ENCODE results near the gene SPACA7.

The SPACA7 gene

GRCh38 chr13:112449545-112449930 lies 73.4 kb downstream of the SPACA7 start:
- no peak for DNase-seq

DNA sequence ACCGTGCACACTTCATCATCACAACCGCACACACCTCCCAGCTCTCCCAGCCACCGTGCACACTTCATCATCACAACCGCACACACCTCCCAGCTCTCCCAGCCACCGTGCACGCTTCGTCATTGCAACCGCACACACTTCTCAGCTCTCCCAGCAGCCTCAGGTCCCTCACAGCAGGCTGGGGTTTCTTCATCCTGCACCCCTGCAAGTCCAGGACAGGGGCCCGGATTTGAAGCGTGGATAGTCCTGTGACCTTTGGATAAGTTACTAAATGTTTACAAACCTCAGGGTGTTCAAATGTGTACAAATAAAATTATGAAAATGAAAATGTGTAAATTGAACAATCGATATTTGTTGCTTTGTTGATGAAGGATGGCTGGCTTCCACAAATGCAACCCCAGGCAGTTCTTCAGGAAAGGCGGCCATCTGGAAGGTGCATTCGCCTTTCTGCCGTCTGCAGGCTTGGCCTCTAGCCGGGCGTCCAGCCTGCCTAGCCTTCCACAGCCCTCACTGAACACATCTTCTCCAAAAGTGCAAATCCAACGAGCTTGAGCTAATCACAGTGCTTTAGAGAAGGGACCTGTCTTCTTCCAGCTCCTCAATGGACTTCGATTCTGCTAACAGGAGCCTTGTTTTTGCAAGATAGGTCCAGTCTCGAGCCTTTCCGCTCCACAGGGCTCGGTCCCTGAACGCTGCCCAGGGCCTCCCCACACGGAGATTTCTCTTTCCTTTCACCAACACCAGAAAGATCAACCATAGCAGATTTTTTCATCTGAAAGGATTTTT lies 74.2 kb downstream of the SPACA7 start:
- no peak for DNase-seq

- DNase-seq = no peak
These were observed 74.7 kb downstream of the SPACA7 start for GRCh38 chr13:112450904-112451240.

DNA sequence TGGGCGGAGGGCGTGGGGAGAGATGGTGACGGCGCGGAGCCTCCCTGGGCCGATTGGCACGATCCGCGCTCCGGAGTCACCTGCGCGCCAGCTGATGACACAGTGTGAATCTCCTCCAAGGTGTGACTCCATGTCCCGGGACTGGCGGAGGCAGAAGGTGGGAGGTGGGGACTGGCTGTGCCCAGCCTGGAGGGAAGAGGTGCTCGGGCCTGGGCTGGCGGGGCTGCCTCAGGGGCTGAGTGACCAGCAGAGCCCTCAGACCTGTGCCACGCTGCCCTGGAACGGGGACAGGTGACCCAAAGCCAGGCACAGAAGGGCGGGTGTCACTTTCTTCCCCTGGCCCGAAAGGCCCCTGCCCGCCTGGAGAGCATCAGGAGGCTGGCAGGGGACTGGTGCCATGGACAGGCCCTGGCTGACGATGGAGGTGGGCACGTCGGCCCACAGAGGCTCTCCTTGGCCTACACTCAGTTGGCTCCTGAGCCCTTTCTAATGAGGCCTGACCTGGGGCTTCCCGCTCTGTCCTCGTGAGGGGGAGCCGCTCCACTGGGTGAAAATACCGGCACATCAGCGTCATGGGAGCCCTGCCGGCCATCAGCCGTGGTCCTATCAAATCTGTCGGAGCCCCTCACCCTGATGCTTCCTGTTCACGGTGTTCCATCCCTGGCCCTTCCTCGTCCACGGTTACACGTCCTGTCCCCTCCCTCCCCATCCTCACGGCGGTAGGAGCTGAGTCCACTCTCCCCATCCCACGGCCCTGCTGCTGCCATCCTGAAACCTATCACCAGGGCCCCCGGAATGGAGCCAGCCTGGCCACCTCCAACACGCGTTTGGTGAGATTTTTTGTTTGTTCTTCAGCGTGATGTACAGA lies 75.6 kb downstream of the SPACA7 start:
- DNase-seq = no peak

- no peak for DNase-seq
These were observed 76.4 kb downstream of the SPACA7 start for GRCh38 chr13:112452380-112453206.

DNA sequence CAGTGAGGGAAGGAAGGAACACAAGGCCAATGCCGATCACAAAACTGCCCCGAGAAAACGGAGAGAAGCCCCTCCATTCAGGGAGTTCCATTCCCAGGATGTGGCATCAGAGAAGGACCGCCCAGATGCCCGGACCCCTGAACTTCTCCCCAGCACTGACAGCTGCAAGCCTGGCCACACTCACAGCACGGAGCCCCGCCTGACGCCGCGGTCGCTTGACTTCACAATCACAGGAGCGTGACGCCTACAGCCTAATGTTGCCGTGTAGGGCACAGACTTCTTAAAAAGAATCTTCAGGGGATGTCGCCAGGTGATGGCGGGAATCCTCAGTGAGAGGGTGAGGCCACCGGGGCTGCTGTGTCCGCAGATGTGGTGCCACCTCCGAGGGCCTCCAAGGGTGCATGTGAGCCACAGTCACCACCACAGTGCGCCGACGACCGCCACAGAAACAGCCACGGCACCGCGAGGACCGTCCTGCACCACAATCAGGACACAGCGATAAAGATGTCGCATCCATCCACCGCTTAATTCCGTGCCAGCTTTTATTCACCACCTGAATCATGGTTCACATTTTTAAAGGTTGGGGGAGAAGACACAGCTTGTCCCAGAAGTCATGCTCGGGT lies 77.2 kb downstream of the SPACA7 start:
- DNase-seq = no peak

DNA sequence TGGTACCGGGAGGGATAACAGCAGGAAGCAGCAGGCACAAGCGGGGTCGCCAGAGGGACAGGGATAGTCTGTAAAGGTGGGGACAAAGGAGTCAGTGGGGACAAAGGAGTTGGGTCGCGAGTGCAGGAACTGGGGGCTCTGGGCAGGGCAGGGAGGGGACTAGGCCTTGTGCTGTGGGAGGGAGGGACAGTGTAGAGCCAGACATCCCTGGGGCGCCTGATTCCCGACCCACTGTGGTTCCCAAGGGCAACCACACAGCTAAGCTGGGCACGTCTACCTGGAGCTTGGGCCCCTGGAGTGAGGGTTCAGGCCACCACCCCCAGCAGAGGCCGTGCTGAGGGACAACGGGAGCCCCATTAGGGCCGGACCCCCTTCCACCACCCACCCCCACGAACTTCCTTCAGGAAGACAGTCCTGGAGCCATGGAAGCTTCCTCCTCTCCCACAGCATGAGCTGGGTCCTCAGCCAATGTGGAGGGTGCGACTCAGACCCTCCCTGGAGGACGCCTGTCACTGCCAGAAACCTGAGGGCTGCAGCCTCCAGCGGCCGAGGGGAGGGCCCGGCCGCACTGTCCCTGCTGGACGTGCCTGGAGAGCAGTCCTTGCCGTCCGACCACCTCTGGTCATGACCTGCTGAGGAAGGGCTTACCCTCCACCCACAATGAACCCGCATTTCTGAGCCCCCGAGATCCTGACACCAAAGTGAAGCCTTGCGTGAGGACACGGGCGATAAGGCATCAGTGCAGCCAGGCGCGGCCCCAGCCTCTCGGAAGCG lies 77.9 kb downstream of the SPACA7 start:
- no peak for DNase-seq

DNA sequence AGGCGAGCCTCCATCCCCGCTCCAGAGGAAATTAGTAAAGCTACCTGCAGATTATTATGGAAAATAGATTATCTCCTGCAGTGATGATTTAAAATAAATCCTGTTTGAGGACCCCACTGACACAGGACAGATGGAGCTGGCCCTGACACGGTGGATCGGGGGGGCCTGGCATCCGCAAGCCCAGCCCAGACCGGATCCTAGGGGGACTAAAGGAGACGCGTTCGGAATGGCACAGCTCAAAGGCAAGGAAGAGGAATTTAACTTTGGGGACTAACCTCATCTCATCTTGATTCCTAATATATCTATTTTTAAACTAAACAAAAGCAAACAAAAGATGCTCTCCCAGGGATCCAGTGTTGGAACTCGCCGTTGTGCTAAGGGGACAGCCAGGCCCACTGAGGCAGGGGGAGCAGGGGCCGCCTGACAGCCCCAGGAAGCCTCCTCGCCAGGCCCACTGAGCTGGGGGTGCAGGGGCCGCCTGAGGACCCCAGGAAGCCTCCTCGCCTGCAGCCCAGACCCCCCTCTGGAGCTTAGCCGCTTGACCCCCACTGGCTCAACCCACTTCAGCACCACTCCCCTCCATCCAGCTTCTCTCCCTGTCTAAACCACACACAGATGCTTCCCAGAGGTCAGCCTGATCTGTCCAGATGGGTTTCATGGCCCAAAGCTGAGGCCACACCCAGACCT lies 78.6 kb downstream of the SPACA7 start:
- no peak for DNase-seq

DNA sequence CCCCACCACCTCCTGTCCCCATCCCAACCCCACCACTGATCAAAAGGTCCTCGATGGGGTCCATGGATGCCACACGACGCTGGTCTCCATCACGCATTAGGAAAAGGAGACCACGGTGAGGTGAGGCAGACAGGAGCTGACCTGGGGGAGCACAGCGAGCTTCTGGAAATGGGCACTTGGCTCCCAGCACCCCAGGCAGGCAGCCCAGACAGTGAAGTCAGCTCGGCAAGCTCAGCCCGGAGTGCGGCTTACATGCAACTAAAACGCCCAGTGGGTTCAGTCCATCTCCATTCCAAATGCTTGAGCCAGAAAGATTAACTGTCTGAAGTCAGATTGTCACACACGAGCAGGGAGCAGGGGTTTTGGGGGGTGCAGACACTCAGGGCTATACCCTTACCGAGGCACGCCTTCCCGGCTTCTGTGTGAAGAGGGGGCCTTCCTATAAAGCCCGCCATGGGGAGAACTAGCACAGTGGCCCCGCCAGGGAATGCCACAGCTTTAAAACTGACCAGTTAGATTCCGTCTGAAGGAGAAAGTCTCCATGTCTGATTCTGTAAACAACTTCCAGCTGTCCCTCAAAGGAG lies 79.4 kb downstream of the SPACA7 start:
- DNase-seq = no peak

DNA sequence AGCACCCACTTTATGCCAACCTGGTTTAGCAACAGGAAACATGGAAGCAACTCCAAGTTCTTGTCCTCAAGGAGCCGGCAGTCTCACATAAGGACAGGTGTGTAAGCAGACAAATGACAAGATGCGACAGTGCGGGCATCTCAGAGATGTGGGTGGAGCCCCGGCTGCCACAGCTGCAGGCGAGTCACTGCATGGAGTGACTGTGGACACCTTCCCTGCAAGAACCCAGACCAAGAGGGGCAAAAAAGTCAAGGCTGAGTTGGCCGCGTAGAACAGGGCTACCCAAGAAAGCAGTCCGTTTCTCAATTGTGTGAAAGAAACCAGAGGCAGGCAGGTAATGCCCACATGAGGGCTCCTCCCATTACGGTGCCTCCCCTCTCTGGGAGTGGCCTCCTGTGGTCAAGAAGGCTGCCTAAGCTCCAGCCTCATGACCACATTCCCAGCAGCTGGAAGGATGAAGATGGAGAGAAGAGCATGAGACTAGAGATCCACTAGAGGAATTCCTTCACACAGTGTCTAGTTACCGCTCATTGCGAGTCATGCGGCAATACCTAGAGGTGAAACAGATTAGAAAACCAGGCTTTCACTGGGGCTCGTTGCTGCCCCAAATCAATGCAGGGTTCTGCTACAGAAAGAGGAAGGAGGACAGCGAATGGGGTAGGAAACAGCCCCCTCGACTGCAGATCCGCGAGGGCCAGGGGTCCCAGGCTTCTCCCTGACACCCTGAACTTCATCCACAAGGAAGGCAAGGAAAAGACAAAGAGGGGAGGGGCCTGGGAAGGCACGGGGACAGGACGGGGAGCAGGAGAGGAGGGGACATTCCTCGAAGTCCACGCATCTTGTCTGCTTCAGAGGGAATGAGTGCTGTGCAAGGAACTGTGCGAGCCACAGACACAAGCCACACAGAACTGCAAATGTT lies 80.2 kb downstream of the SPACA7 start:
- no peak for DNase-seq

DNA sequence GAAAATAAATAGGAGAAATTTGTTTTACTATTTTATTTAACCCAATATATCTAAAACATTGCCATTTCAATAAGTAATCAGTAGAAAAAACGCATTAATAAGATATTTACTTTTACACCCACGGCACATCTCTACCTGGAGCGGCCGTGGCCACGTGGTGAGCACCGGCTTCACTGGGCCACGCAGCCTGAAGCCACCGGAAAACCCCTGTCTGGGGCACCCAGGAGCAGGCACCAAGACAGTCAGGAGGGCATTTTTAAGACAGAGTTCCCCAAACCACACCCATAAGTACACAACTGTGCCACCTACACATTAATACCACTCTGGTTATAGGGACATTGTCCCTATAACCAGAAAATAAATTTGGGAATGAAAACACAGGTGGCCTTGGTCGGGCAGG lies 80.9 kb downstream of the SPACA7 start:
- DNase-seq = no peak

GRCh38 chr13:112457485-112457884 lies 81.3 kb downstream of the SPACA7 start:
- no peak for DNase-seq

DNA sequence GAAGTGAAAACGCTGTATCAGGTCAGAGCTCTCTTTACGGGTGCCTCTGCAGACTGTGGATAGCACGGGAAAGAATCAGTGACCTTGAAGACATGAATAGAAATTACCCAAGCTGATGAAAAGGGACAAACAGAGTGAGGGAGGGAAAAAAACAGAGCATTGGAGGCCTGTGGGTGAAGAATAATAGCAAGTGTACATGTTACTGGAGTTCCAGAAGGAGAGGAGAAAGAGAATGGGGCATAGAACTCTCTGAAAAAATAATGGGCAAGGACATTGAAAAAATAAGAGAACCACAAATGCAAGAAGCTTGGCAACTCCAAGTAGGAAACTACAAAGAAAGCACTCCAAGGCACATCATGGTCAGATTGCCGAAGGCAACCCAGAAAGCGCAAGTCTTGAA lies 86.3 kb downstream of the SPACA7 start:
- DNase-seq = no peak

DNA sequence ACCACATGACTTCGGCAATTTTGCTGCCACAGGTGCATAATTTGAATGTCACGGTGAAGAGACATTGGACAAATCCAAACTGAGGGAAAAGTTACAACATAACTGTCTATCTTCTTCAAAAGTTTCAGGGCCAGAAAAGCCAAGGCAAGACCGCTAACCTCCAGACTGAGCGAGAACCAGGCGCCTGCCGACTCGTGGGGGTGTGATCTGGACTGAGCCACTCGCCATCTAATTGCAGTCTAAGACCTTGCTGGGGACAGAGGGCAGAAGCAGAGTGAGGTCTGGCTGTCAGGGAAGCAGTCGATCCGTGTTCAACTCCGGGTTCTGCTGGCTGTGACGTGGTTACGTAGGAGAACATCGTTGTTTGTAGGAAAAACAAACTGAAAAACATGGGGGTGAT lies 88.6 kb downstream of the SPACA7 start:
- no peak for DNase-seq

DNA sequence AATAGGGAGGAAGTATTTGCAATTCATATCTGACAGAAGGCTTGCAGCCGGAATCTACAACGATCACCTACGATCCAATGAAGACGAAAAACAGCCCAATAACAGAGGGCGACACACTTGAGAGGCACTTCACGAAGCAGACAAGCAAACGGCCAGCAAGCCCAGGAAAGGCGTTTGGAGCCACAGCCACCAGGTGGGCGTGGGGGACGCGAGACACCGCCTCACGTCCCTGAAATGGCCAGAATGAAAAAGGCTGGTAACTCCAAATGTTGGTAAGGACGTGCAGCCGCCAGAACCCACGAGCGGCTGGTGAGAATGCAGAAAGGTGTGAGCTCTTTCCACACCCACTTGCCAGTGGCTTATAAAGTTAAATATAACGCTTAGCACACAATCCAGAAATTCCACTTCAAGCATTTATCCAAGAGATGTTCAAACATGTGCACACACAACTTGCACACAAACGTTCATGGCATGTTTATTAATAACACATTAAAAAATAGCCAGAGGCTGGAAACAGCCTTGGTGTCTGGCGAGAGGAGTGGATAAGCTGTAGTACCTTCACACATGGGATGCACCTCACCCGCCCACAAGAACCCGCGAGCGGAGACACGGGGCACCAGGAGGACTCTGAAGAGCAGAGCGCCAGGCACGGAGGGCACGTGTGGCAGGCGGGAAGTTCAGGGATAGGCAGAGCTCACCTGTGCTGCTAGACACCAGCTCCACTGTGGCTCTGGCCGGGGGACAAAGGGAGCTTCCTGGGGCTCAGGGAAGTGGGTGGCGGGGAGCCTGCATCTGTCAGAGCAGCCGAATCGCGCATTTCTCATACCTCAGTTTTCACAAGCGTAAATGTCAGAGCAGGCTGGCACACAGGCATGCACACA lies 89.3 kb downstream of the SPACA7 start:
- no peak for DNase-seq

- DNase-seq = no peak
These were observed 90.2 kb downstream of the SPACA7 start for GRCh38 chr13:112466132-112467058.

DNA sequence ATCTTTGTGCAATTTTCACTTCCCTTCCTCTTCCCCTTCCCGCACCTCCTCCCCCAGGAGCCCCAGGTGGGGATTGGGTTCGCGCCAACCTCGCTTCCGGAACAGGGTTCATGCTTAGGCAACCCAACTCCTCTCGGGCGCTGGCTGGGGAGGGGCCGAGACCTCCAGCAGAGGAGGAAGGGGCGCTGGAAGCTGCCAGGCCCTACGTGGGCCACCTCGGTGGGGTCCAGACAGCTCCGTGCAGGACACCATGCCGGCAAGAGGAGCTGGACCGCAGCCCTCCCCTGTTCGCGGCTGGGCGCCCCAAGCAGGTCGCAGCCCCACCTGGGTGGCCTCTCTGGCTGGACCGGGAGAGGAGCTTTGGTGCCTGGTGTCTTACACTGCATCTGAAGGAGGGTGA lies 91.1 kb downstream of the SPACA7 start:
- DNase-seq = no peak

DNA sequence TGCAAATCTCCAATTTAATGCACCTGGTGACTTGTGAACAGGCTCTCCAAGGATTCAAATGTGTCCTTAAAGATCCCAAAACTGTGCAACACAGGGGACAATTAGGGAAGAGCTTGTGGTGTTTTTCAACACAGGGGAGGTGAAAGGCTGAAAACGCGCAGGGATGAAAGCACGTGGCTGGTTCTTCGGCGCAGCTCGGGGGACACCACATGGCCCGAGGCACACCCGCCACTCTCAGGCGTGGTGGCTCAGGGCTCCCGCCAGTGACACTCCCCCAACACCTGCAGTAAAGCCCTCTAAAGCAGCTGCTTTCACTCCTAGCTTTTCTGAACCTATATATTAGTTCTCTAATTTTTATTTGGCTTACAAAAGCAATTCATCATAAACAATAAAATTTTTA lies 91.9 kb downstream of the SPACA7 start:
- no peak for DNase-seq

Data from GOT3 (cell line).